A673 (cell line): Measurements from ENCODE around the gene CDK12. TPM values are rescaled to one million over a fixed set of nuclear protein-coding genes. Genes with fewer than 3 reads are reported as not detected.
"Not testable (repeated sequence)": the region's sequence is repeated elsewhere in the genome, so short reads cannot be mapped to it uniquely, and the experiment has no call there.

Experiments used
- BruUV-seq: library from RNA; stranded (reverse); fragments of 400-500 nt; replicated peaks from 2 replicates; lab custom pipeline; 2021; lab: Mats Ljungman, UMichigan
- CTCF ChIA-PET: fragments of 300-600 bp; sonication (Branson Sonifier 250); formaldehyde crosslinking; loops from one replicate; lab custom pipeline; 2022; ENCODE audit warnings: antibody characterized with exemption; lab: Charles Lee
- POLR2A ChIA-PET: fragments of 300-600 bp; sonication (Branson Sonifier 250); formaldehyde crosslinking; loops from one replicate; lab custom pipeline; 2022; ENCODE audit warnings: antibody characterized with exemption; ENCODE audit not compliant: low non-redundant PET; lab: Charles Lee
- DNase-seq: peaks from one replicate; pipeline ENCODE4 v3.0.0-alpha.2; 2015; ENCODE audit warnings: low spot score
- H3K27ac ChIP-seq: fragments of 200-600 bp; sonication (generic); 2 replicates; pipeline ENCODE4 v1.5.1; 2016; ENCODE audit warnings: mixed run types, low read depth, mild to moderate bottlenecking, mixed read lengths, antibody characterized with exemption, low read length; ENCODE audit not compliant: poor library complexity, severe bottlenecking
- H3K27me3 ChIP-seq: fragments of 200-600 bp; sonication (generic); replicated peaks from 2 replicates; pipeline ENCODE4 v1.6.1; 2017; ENCODE audit warnings: mixed run types, low read depth, mild to moderate bottlenecking, mixed read lengths, antibody characterized with exemption, low read length; ENCODE audit not compliant: insufficient read depth, poor library complexity
- H3K36me3 ChIP-seq: fragments of 200-600 bp; sonication (generic); 2 replicates; pipeline ENCODE4 v1.6.1; 2016; ENCODE audit warnings: mixed run types, mild to moderate bottlenecking, mixed read lengths, antibody characterized with exemption, low read length; ENCODE audit not compliant: insufficient read depth, poor library complexity, severe bottlenecking
- H3K4me1 ChIP-seq: fragments of 200-600 bp; sonication (generic); 2 replicates; pipeline ENCODE4 v1.6.1; 2017; ENCODE audit warnings: mixed run types, mild to moderate bottlenecking, mixed read lengths, antibody characterized with exemption, low read length; ENCODE audit not compliant: insufficient read depth, poor library complexity, severe bottlenecking
- H3K4me3 ChIP-seq: fragments of 200-600 bp; sonication (generic); 2 replicates; pipeline ENCODE4 v1.5.1; 2016; ENCODE audit warnings: low read depth, mixed run types, mild to moderate bottlenecking, mixed read lengths, low read length; ENCODE audit not compliant: poor library complexity, severe bottlenecking
- H3K9me3 ChIP-seq: fragments of 200-600 bp; sonication (generic); 2 replicates; pipeline ENCODE4 v1.6.1; 2016; ENCODE audit warnings: mixed run types, low read depth, mild to moderate bottlenecking, mixed read lengths, antibody characterized with exemption, low read length; ENCODE audit not compliant: poor library complexity, severe bottlenecking
- CTCF ChIP-seq: fragments of 300-800, 200-600 bp; sonication (generic); conservative IDR thresholded peaks from 2 replicates; pipeline ENCODE4 v1.5.1; 2017; ENCODE audit warnings: low read depth, mild to moderate bottlenecking, antibody characterized with exemption, low read length, moderate library complexity, mixed read lengths
- EZH2 ChIP-seq: fragments of 200-600 bp; sonication (generic); IDR thresholded peaks from 2 replicates; pipeline ENCODE4 v1.6.1; 2017; ENCODE audit warnings: borderline replicate concordance, low read depth, mild to moderate bottlenecking, mixed read lengths, antibody characterized with exemption, low read length; ENCODE audit not compliant: poor library complexity, severe bottlenecking
- intact Hi-C: fragments of 100-400 bp; cut with micrococcal nuclease; formaldehyde crosslinking; loops from one replicate; pipeline ENCODE4 v1.10.0; 2022; ENCODE audit not compliant: unreplicated experiment
- total RNA-seq: library from RNA; stranded (reverse); gene quantifications from 2 replicates; pipeline ENCODE4 v1.2.3, GENCODE V29; 2021

CDK12 gene
- total RNA-seq, 1 experiment from 2014 or later = 43.5 TPM

GRCh38 chr17:39462631-39463375, 1.5 kb downstream of the CDK12 start:
- Histone ChIP-seq H3K27me3 (no peaks in the 10 kb centered on the region), H3K4me3 (peak overlapping the region; percentile 75), H3K9me3 (no peaks in the 10 kb centered on the region), H3K27ac (no peak overlapping the region), H3K36me3 (no peaks in the 10 kb centered on the region), H3K4me1 (no peaks in the 10 kb centered on the region)
- POLR2A ChIA-PET = interaction anchor here (0.6 kb wide), 1 partner anchor 12 kb away, joined by 3 read pairs; the partner anchor contains the start of gene MED1
- TSS peak; percentile 66 for BruUV-seq
- TF ChIP-seq EZH2 (no peak), CTCF (no peak)
- DNase-seq = no peak
- intact Hi-C loops = no loop called here
- CTCF ChIA-PET = no interaction called here

GRCh38 chr17:39464639-39465181, 3.4 kb downstream of the CDK12 start:
- intact Hi-C loops, H3K27me3 ChIP-seq, H3K4me3 ChIP-seq, H3K36me3 ChIP-seq, POLR2A ChIA-PET, DNase-seq, H3K4me1 ChIP-seq, H3K27ac ChIP-seq, H3K9me3 ChIP-seq, BruUV-seq: not testable (repeated sequence)
- CTCF ChIA-PET = interaction anchor here (0.6 kb wide), 1 partner anchor 111 kb away, joined by 4 read pairs; no protein-coding TSS in a partner anchor

DNA sequence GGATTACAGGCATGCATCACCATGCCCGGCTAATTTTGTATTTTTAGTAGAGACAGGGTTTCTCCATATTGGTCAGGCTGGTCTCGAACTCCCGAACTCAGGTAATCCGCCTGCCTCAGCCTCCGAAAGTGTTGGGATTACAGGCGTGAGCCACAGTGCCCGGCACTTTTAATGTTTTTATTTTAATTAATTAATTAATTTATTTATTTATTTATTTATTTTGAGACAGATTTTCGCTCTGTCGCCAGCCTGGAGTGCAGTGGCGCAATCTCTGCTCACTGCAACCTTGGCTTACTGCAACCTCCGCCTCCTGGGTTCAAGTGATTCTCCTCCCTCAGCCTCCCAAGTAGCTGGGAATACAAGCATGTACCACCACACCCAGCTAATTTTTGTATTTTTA, 7.3 kb downstream of the CDK12 start:
- H3K36me3 ChIP-seq, POLR2A ChIA-PET, BruUV-seq, H3K27me3 ChIP-seq, CTCF ChIA-PET, H3K27ac ChIP-seq, H3K4me3 ChIP-seq, H3K4me1 ChIP-seq, H3K9me3 ChIP-seq, DNase-seq, intact Hi-C loops: not testable (repeated sequence)

DNA sequence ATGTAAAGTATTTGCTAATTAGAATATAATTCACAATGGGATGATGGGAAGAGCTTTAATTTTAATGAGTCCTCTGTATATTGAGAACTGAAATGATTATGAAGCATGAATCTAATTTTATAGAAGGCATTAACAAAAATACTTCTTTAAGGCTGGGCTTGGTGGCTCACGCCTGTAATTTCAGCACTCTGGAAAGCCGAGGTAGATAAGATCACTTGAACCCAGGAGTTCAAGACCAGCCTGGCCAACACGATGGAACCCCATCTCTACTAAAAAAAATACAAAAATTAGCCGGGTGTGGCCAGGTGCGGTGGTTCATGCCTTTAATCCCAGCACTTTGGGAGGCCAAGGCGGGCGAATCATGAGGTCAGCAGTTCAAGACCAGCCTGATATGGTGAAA, 12.0 kb downstream of the CDK12 start:
- Histone ChIP-seq H3K36me3 (peaks cover 11% of the 10 kb centered on the region), H3K27me3 (no peaks in the 10 kb centered on the region), H3K4me3 (no peak overlapping the region), H3K9me3 (no peaks in the 10 kb centered on the region), H3K27ac (no peak overlapping the region), H3K4me1 (no peaks in the 10 kb centered on the region)
- no TSS peak for BruUV-seq
- no peak for TF ChIP-seq CTCF
- no peak for TF ChIP-seq EZH2
- DNase-seq = no peak
- intact Hi-C loops = no loop called here
- CTCF ChIA-PET = no interaction called here
- POLR2A ChIA-PET = no interaction called here

- H3K27ac ChIP-seq, H3K36me3 ChIP-seq, intact Hi-C loops, H3K4me3 ChIP-seq, DNase-seq, H3K9me3 ChIP-seq, CTCF ChIA-PET, H3K27me3 ChIP-seq, POLR2A ChIA-PET, H3K4me1 ChIP-seq, BruUV-seq: not testable (repeated sequence)
These were observed 18.3 kb downstream of the CDK12 start for GRCh38 chr17:39479631-39480030.
